Measurements from ENCODE around the gene FSTL4. TPM values are rescaled to one million over a fixed set of nuclear protein-coding genes. Genes with fewer than 3 reads are reported as not detected.

Gene FSTL4
- total and polyA plus RNA-seq, 9 donors, result 0.07 to 0.22 (median 0.15) TPM; not detected in 4

GRCh38 chr5:133638436-133638835 lies 26.1 kb upstream of the FSTL4 start:
- Histone ChIP-seq H3K36me3 (no peaks in the 10 kb centered on the region), H3K4me3 (no peak overlapping the region), H3K9me3 (no peaks in the 10 kb centered on the region), H3K27ac (no peak overlapping the region), H3K27me3 (no peaks in the 10 kb centered on the region), H3K4me1 (ENCODE audit: insufficient read depth) (no peaks in the 10 kb centered on the region)
- 36 to 63% (median 41%) methylated on average over 3 to 4 of the region's 4 CpGs for WGBS, 3 donors
- no peak for DNase-seq
- intact Hi-C loops (cut with DNase I), result no loop called here
- TF ChIP-seq CTCF (IDR thresholded peaks at IDR 0.05), result no peak
- no peak for TF ChIP-seq EP300 (IDR thresholded peaks at IDR 0.05)

DNA sequence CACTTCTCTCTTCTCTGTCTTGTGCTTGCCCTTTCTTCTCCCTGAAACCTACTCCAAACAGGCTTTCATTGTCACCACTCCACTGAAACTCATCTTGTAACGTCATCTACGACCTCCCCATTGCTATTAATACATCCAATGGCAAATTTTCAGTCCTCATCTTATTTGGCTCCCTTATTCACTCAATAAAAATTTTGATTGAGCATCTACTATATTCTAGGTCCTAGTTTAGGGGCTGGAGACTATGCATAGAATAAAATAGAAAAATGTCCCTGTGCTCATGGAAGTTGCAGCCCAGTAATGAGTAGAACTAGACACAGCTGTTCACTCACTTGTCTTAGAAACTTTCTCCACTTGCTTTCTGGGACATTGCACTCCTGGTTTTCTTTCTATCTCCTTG lies 24.9 kb upstream of the FSTL4 start:
- Histone ChIP-seq H3K36me3 (no peaks in the 10 kb centered on the region), H3K4me1 (ENCODE audit: insufficient read depth) (no peaks in the 10 kb centered on the region), H3K4me3 (no peak overlapping the region), H3K27me3 (no peaks in the 10 kb centered on the region), H3K27ac (no peak overlapping the region), H3K9me3 (no peaks in the 10 kb centered on the region)
- WGBS, 3 donors, result 45 to 66% (median 56%) methylated on average over 2 of the region's 2 CpGs
- intact Hi-C loops (cut with DNase I), result no loop called here
- TF ChIP-seq CTCF (IDR thresholded peaks at IDR 0.05), result no peak
- no peak for TF ChIP-seq POLR2A (IDR thresholded peaks at IDR 0.05)
- no peak for TF ChIP-seq EP300 (IDR thresholded peaks at IDR 0.05)
- DNase-seq, result no peak

DNA sequence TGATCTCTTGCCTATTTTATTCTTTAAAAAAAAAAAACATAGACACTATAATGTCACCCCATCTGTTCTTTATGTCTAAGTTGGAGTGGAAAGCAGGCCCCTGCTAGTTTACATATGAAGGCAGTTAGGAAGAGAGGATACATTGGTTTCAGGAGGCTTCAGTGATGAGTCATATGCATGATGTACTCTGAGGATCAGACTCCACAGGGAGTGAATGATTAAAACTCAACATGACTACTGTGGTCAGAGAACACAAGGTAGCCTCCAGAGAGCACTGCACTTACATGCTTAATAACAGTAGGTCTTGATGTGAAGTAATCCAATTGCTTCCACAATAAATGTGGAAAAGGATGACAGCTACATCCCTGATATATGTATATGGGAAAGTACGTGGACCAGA lies 22.7 kb upstream of the FSTL4 start:
- H3K27ac ChIP-seq, result no peak overlapping the region
- H3K4me1 ChIP-seq (ENCODE audit: insufficient read depth), result no peaks in the 10 kb centered on the region
- no peaks in the 10 kb centered on the region for H3K36me3 ChIP-seq
- WGBS, 3 donors, result 22 to 67% (median 52%) methylated on average over 1 of the region's 1 CpG
- intact Hi-C loops (cut with DNase I), result no loop called here
- no peaks in the 10 kb centered on the region for H3K9me3 ChIP-seq
- no peak for TF ChIP-seq CTCF (IDR thresholded peaks at IDR 0.05)
- no peak for TF ChIP-seq EP300 (IDR thresholded peaks at IDR 0.05)
- no peak for TF ChIP-seq POLR2A (IDR thresholded peaks at IDR 0.05)
- no peak overlapping the region for H3K4me3 ChIP-seq
- H3K27me3 ChIP-seq, result no peaks in the 10 kb centered on the region
- no peak for DNase-seq

- intact Hi-C loops (cut with DNase I), result no loop called here
- Histone ChIP-seq H3K4me1 (ENCODE audit: insufficient read depth) (no peaks in the 10 kb centered on the region), H3K36me3 (no peaks in the 10 kb centered on the region), H3K27ac (no peak overlapping the region), H3K9me3 (no peaks in the 10 kb centered on the region), H3K27me3 (no peaks in the 10 kb centered on the region), H3K4me3 (no peak overlapping the region)
- DNase-seq, result no peak
- TF ChIP-seq POLR2A (IDR thresholded peaks at IDR 0.05), result no peak
- no peak for TF ChIP-seq CTCF (IDR thresholded peaks at IDR 0.05)
- 34 to 47% (median 38%) methylated on average over 1 of the region's 1 CpG for WGBS, 3 donors
These were observed 14.8 kb upstream of the FSTL4 start for GRCh38 chr5:133627180-133627579.

DNA sequence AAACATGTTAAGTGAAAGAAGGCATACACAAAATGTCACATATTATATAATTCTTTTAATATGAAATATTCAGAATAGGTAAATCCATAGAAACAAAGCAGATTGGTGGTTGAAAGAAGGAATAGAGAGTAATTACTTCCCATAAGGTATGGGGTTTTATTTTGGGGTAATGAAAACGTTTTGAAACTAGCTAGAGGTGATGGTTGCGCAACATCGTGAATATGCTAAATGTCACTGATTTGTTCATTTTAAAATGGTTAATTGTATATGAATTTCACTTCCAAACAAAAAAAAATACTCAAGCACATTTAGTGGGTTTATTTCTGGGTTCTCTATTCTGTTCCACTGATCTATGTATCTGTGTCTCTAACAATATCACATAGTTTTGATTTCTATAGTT lies 12.0 kb upstream of the FSTL4 start:
- DNase-seq, result no peak
- Histone ChIP-seq H3K27ac (no peak overlapping the region), H3K4me3 (no peak overlapping the region), H3K36me3 (no peaks in the 10 kb centered on the region), H3K27me3 (no peaks in the 10 kb centered on the region), H3K4me1 (ENCODE audit: insufficient read depth) (no peaks in the 10 kb centered on the region), H3K9me3 (no peaks in the 10 kb centered on the region)
- 65 to 70% (median 67%) methylated on average over 3 of the region's 3 CpGs for WGBS, 3 donors
- TF ChIP-seq CTCF (IDR thresholded peaks at IDR 0.05), result no peak
- intact Hi-C loops (cut with DNase I), result no loop called here

Measured in ovary (tissue), 9 donors.